LNCaP clone FGC (cell line): ENCODE measurements around the gene NR3C2.

Experiments used
- DNase-seq: peaks from one replicate; pipeline ENCODE4 v3.0.0-alpha.2; 2011; ENCODE audit warnings: low read depth
- H3K4me3 ChIP-seq: 2 replicates; pipeline ENCODE4 v1.5.1; 2011; ENCODE audit warnings: mild to moderate bottlenecking, low read depth, low read length, control low read depth
- CTCF ChIP-seq: IDR thresholded peaks from 2 replicates; pipeline ENCODE4 v1.5.1; 2012; ENCODE audit warnings: mild to moderate bottlenecking; ENCODE audit not compliant: control insufficient read depth, insufficient read depth; ENCODE audit errors: extremely low read depth

Gene NR3C2

DNA sequence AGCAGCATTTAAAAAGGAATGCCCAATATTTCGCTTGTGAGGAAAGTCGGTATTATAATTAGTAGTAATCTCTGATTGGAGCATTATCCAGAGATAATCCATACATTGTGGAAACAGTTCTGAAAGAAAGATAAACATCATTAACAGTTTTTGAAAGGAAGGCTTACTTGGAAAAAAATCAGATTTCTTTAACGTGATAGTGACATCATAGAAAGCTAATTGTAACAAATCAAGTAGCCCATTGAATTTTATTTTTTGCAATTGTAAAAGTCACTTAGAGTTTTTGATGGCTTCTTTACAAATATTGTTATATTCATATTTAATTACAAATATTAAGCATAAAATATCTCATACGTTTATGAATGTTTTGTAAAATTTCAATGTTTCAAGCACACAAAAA, 11.6 kb upstream of the NR3C2 start:
- DNase-seq: no peak
- no peak overlapping the region for H3K4me3 ChIP-seq
- TF ChIP-seq CTCF: no peak

DNA sequence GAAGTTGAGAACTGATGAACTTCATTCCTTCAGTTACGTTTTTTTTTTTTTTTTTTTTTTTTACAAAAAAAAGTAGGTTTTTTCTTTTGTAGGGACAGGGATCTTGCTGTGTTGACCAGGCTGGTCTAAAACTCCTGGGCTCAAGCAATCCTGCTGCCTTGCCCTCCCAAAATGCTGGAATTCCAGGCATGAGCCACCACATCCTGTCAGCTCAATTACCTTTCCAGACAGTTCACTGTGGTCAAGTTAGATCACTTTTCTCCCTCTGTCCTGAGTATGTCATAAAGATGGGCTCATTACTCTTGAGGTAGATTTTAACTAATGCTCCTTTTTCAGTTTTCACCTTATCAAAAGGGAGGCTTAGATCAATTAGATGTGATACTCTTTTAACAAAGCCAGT, 10.8 kb upstream of the NR3C2 start:
- DNase-seq: no peak
- no peak overlapping the region for H3K4me3 ChIP-seq
- TF ChIP-seq CTCF: no peak

- no peak for DNase-seq
- no peak for TF ChIP-seq CTCF
- H3K4me3 ChIP-seq: no peak overlapping the region
Measured at GRCh38 chr4:148449921-148450320, 7.7 kb upstream of the NR3C2 start.

DNA sequence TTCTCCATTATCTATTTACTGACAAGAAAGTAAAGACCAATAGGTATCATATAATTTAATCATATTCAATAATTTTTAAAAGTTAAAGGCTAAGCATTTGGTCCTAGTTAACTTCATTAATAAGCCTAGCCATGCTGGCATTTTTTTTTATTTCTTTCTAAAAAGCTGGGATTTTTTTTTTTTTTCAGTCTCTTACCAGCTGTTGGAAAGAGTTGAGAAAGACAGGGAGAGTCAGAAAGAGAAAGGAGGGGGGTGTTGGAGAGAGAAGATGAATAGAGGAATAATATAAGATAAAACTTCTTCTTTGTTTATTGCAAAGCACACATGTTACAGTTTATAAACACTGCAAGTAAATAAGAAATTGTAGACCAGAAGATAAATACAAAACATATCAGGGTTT, 5.9 kb upstream of the NR3C2 start:
- DNase-seq: no peak
- TF ChIP-seq CTCF: no peak
- no peak overlapping the region for H3K4me3 ChIP-seq

DNA sequence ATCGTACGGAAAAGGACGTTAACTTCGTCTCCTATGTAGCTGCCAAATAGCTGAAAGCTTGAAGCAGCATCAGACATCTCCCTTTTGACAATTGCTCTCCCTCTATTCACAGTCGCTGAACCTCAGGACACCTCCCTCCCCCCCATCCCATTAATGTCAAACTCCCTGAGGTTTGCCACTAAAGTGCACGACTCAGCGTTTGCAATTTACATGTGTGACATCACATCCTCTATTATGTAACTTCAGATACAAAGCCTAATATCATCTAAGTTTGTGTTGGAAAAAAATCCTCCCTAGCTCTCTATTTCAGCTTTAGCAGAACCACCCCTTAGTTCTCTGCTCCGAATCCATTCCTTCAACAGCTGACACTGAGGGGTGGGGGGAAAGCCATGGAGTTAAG, 5.5 kb upstream of the NR3C2 start:
- no peak for TF ChIP-seq CTCF
- no peak for DNase-seq
- H3K4me3 ChIP-seq: no peak overlapping the region

- H3K4me3 ChIP-seq: peak overlapping the region; percentile 83
- no peak for DNase-seq
- no peak for TF ChIP-seq CTCF
Measured at GRCh38 chr4:148445860-148446330, 3.7 kb upstream of the NR3C2 start.

DNA sequence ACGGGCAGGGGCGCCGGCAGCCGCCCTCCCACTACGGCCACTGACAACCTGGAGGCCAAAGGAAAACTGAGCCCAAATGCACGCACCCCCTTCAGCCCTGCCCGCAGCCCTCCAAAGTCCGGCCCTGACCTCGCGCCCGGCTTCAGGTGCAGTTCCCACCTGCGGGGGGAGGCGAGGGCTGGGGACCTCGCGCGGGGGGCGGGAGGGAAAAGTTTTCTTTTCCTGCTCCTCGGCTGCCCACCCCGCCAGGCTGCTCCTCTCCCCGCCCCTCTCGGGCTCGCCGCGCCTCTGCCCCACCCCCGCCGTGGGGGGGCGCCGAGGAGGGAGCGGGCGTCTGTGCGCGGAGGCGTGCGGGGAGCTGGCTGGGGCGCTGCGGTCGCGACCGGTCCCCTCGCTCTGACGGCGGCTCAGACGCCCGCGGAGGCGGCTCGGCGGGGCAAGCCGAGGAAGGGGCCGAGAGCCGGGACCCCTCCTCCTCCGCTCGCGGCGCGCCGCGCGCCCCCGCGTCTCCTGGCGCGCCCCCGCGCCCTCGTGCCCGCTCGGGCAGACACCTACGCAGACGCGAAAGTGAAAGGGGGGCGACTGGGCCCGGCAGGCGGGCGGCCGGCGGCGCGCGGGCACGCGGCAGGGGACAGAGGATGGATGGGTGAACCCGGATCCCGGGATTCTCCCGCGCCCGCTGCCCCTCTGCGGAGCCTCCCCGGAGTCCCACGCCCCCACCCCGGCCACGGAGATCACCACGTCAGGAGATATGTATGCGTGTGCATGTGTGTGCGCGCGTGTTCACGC, 3.1 kb upstream of the NR3C2 start:
- TF ChIP-seq CTCF: peak; percentile 13; the same call in 1 of the 2 replicates
- peak overlapping the region; percentile 83 for H3K4me3 ChIP-seq
- no peak for DNase-seq
